Rectal smooth muscle tissue (tissue), 1 donor: ENCODE results near the gene IL17C.

Experiments
- H3K27ac ChIP-seq: one replicate; pipeline ENCODE4 v1.7.0; 2013; ENCODE audit warnings: low read depth, low read length, inconsistent platforms
- H3K27me3 ChIP-seq: one replicate; pipeline ENCODE4 v1.7.0; 2013; ENCODE audit warnings: low read length; ENCODE audit not compliant: control insufficient read depth, insufficient read depth
- H3K36me3 ChIP-seq: one replicate; pipeline ENCODE4 v1.7.0; 2013; ENCODE audit warnings: low read length; ENCODE audit not compliant: control insufficient read depth, insufficient read depth
- H3K4me1 ChIP-seq: one replicate; pipeline ENCODE4 v1.7.0; 2013; ENCODE audit warnings: low read length; ENCODE audit not compliant: control insufficient read depth, insufficient read depth
- H3K4me3 ChIP-seq: one replicate; pipeline ENCODE4 v1.7.0; 2013; ENCODE audit warnings: low read length
- H3K9ac ChIP-seq: one replicate; pipeline ENCODE4 v1.7.0; 2013; ENCODE audit warnings: low read length

Gene IL17C

DNA sequence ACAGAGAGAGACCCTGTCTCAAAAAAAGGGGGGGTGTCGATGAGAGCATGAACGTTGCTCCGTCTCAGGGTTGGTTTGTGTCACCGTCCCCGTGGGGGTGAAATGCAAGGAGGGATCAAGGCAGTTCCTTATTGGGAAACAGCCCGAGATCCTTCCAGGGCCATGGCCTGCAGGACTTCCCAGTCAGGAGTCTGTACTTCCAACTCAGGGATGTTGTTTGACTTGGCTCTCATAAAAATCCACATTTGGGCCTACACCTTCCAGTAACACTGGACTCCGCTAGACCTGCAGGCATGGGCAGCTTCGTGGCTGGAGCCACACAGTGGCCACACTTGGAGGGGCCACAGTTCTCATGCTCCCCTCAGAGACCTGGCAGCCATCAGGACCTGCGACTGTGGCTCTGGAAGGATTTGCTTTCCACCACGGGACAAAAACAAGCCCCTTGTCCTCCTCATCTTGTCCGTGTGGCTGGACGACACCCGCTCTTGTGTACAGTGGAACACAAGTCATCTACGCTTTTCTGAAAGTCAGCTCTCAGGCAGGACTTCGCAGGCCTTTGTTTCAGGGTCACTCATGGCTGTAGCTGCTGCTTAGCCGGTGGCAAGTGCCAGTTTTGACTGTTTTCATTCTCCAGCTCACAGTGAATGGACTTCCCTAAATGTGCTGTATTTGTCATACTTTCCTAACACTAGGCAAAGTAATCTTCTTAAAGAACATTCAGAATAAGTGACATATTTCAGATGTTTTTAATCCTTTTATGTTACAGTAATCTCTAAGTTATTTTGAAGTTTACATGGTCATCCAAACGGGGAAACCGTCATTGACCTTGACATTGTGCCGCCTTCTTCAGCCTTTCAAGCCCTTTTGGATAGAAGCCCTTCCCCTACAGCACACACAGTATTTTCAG is 24.2 kb upstream of the IL17C start:
- Histone ChIP-seq H3K4me1 (no peaks in the 10 kb centered on the region), H3K9ac (no peak overlapping the region), H3K4me3 (no peak overlapping the region), H3K27me3 (no peaks in the 10 kb centered on the region), H3K27ac (no peak overlapping the region), H3K36me3 (peaks cover 6% of the 10 kb centered on the region)

DNA sequence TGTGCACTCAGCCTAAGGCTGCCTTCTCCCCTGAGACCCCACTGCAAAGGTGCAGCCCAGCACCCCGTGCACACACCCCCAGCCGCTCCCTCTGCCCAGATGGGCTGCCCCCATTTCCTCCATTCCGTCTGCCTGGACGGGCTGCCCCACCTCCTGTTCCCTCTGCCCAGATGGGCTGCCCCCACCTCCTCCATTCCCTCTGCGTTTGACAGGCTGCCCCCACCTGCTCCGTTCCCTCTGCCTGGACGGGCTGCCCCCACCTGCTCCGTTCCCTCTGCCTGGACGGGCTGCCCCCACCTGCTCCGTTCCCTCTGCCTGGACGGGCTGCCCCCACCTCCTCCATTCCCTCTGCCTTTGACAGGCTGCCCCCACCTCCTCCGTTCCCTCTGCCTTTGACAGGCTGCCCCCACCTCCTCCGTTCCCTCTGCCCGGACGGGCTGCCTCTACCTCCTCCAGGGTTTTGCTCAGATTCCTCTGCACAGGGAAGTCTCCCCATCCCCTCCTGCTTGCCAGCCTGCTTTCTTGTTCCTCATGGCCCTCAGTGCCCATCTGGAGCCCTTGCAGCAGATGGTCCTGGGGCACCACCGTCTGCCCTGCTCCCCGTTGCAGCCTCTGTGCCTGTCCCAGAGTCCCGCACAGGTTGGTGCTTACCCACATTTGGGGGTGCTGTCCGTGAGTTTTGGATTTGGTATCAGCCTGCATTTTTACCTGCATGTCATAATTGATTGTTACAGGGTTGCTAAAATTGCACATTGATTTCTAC is 23.4 kb upstream of the IL17C start:
- no peaks in the 10 kb centered on the region for H3K4me1 ChIP-seq
- peaks cover 6% of the 10 kb centered on the region for H3K36me3 ChIP-seq
- no peaks in the 10 kb centered on the region for H3K27me3 ChIP-seq
- no peak overlapping the region for H3K4me3 ChIP-seq
- H3K9ac ChIP-seq = no peak overlapping the region
- no peak overlapping the region for H3K27ac ChIP-seq

DNA sequence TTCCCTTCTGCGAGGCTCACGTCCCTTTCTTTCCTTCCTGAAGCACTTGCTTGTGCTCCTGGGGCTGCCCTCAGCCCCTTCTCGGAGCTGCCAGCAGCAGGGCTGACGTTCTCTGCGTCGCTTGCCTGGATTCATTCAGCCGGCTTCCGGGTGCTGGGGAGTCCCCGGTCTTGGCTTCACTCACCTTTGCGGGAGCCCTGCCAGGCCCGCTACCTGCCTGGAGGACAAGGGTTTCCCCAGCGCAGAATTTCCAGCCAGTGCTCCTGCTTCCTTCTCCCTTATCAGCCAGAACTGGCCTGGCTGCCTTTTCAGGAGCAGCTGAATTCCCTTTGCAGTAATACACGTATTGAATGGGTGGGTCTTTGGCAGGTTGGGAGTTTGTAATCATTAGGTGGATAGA is 22.1 kb upstream of the IL17C start:
- peaks cover 3% of the 10 kb centered on the region for H3K36me3 ChIP-seq
- no peaks in the 10 kb centered on the region for H3K27me3 ChIP-seq
- no peaks in the 10 kb centered on the region for H3K4me1 ChIP-seq
- no peak overlapping the region for H3K4me3 ChIP-seq
- H3K27ac ChIP-seq = no peak overlapping the region
- no peak overlapping the region for H3K9ac ChIP-seq

DNA sequence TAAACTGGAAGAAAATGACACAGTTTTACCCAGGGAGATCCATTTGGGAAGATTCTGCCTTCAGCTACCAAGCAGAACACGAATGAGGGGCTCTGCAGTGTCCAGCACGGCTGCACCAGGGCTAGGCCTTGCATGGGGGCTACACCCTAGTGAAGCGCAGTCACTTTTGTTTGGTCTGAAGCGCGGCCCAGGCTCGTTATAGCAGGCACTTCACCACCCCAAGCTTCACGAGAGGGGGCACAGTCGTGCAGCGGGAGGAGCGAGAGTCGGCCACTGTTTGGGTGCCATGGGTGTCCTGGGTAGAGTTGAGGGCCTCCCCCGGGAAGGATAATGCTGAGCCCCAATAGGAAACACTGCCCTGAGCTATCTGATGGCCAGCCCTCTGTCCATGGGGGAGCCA is 21.6 kb upstream of the IL17C start:
- no peak overlapping the region for H3K27ac ChIP-seq
- no peak overlapping the region for H3K9ac ChIP-seq
- no peaks in the 10 kb centered on the region for H3K4me1 ChIP-seq

DNA sequence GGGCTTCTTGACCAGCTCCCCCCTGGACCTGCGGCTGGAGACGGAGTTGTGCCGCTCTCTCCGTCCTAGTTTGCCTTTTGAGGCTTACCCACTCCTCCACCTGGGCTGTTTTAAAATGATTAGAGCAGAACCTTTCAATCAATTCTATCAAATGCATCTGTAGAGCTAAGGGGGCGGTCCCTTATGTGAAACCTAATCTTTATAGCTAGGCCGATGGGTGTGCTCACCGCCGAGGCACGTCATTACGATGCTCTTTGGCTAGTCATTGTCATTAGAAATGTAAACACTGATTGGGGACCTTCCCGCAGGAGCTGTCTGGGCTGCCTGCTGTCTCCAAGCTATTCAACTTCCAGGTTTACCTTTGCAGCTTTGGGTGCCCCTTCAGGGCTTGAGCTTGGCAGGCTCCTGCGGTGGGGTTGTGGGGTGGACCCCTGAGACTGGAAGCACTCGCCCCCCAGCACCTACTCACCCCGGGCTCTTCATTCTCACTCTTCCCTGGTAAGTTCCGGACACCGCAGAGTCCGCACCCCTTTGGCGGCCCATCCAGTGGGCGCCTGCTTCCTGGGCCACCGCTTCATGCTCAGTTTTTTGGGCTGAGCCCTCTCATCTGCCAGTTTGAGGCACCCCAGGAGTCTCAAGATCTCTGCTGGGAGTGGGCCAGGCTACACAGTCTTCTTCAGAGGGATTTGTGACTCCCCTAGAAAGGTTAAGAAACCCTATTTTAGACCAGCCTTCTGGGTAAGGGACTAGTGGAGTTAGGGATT is 20.9 kb upstream of the IL17C start:
- Histone ChIP-seq H3K9ac (no peak overlapping the region), H3K27ac (no peak overlapping the region), H3K36me3 (peaks cover 5% of the 10 kb centered on the region), H3K4me3 (no peak overlapping the region), H3K4me1 (no peaks in the 10 kb centered on the region), H3K27me3 (no peaks in the 10 kb centered on the region)

More for the DNA sequence above, 21.6 kb upstream of the IL17C start:
- Histone ChIP-seq H3K36me3 (no peaks in the 10 kb centered on the region), H3K4me3 (no peak overlapping the region), H3K27me3 (no peaks in the 10 kb centered on the region)

DNA sequence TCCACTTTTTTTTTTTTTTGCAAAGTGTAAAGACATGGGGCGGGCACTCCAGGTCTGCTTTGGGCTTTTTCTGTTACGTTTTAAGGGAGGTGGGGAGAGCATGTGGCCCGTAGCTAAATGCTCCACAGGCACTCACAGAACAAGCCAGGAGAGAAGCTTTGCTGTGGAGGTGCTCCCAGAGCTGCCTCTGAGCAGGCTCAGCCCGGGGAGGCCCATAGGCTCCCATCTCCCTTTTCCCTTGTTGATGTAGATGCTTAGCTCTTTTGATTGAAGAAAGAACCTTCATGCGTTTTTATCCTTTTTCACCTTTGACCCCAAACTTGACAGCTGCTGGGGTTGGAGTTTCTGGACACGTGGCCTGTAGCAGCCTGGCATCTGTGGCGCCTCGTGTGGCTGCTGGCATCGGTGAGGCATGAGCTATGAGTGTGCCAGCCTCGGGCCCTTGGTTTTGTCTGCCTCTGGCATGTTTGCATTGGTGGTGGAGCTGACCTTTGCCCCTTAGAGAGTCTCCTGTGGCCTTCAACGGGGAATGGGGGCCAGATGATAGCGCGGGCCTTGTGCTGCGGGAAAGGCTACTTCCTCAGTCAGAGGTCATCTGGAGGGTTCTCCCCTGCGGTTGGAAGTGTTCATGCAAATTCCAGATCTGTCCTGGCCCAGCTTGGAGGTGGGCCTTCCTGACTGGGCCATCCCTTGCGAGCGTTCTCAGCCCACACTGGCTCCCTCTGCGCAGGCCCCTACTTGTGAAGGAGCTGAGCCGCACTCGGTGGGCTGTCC is 20.0 kb upstream of the IL17C start:
- Histone ChIP-seq H3K4me3 (no peak overlapping the region), H3K36me3 (peaks cover 14% of the 10 kb centered on the region), H3K9ac (no peak overlapping the region), H3K27me3 (no peaks in the 10 kb centered on the region), H3K4me1 (no peaks in the 10 kb centered on the region), H3K27ac (no peak overlapping the region)

DNA sequence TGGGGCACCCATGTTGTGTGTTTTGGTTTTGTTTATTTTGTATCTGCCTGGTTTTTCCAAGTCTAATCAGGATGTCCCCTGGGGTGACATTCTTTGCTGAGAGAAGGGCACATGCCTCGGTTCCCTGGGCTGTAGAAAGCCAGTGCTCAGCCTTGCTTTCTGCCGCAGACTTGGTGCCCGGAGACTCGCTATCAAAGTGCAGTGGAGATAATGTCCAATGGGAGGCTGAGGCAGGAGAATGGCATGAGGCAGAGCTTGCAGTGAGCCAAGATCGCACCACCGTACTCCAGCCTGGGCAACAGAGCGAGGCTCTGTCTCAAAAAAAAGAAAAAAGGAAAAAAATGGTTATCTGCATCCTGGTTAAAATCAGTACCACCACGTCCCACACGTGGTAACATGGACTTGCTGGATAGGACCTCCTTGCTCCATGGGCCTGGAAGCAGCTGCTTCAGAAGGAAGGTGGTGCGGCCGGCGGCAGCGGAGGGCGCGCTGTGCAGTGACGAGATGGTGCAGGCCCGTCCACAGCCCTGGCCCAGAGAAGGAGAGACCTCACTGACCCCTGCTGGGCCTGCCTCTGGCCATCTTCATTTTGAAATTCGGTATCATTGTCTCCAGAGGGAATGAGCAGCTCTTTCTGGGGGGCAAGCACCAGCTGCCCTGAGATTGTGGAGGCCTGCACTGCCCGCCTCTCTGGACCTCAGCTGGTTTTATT is 19.3 kb upstream of the IL17C start:
- Histone ChIP-seq H3K4me1 (no peaks in the 10 kb centered on the region), H3K36me3 (peaks cover 18% of the 10 kb centered on the region), H3K27me3 (no peaks in the 10 kb centered on the region), H3K9ac (no peak overlapping the region), H3K4me3 (no peak overlapping the region), H3K27ac (no peak overlapping the region)

DNA sequence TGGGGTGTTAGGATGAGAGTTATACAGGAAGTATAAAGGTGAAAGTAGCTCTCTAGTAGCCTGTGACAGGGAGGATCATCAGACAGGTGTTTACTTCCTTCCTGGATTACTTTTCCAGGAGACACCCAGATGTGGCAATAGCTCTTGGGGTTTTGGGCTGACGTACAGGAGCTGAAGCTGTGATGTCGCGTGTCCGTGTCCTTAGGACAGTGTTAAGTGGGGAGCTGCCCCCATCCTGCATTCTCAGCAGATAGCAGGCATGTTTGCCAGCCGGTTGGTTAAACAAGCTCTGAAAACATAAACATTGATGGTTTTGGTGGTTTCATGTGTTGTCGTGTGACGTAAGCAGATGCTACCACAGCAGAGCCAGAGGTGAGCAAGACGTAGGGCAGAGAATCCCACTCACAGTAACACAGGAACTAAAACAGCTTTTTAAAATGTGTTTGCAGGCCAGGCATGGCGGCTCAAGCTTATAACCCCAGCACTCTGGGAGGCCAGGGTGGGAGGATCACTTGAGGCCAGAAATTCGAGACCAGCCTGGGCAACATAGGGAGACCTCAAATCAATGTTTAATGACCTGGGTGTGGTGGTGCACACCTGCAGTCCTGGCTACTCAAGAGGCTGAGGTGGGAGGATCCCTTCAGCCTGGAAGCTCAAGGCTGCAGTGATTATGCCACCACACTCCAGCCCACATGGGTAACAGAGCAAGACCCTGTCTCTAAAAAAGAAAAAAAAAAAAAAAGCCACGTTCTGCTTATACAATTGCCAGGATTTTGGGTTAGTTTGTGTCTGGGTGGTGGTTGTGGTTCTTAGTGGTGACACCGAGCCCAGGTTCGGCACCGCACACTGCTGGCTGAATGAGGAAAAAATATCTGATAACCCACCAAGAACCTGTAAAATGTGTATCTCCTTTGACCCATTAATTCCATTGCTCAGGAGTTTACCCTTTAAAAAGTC is 18.2 kb upstream of the IL17C start:
- Histone ChIP-seq H3K4me1 (no peaks in the 10 kb centered on the region), H3K9ac (no peak overlapping the region), H3K27ac (no peak overlapping the region), H3K36me3 (peaks cover 20% of the 10 kb centered on the region), H3K27me3 (no peaks in the 10 kb centered on the region), H3K4me3 (no peak overlapping the region)

DNA sequence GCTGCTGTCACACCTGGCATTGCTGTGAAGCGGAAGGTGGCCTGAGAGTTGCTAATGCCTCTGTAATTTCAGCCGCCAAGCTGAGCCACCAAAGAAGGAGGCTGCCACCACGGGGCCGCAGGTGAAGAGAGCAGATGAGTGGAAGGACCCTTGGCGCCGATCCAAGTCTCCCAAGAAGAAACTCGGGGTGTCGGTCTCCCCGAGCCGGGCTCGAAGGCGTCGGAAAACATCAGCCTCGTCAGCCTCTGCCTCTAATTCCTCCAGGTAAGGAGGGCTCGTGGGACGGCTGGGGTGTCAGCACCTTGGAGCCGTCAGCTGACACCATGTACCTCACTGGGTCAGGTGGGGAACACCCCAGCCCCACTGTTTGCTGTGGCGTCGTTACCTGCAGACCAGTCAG is 16.2 kb upstream of the IL17C start:
- H3K27ac ChIP-seq = no peak overlapping the region
- no peak overlapping the region for H3K9ac ChIP-seq
- no peaks in the 10 kb centered on the region for H3K4me1 ChIP-seq
- peaks cover 27% of the 10 kb centered on the region for H3K36me3 ChIP-seq
- no peak overlapping the region for H3K4me3 ChIP-seq
- no peaks in the 10 kb centered on the region for H3K27me3 ChIP-seq

DNA sequence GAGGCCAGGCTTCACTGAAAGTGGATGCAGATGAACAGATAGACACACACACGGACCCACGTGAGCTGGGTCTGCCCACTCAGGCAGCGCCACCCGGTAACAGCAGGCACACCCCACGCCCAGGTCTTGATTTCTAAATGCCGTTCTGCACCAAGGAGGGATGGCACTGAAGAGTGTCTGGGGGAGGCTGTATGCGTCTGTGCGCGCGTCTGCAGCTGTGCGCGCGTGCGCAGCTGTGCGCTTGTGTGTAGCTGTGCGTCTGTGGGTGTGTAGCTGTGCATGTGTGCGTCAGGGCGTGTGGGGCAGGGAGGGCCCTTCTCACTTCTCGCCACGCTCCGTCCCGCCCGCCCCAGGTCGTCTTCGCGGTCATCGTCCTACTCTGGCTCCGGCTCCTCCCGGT is 15.5 kb upstream of the IL17C start:
- Histone ChIP-seq H3K27ac (no peak overlapping the region), H3K4me3 (no peak overlapping the region), H3K27me3 (no peaks in the 10 kb centered on the region), H3K4me1 (no peaks in the 10 kb centered on the region), H3K36me3 (peaks cover 27% of the 10 kb centered on the region), H3K9ac (no peak overlapping the region)

DNA sequence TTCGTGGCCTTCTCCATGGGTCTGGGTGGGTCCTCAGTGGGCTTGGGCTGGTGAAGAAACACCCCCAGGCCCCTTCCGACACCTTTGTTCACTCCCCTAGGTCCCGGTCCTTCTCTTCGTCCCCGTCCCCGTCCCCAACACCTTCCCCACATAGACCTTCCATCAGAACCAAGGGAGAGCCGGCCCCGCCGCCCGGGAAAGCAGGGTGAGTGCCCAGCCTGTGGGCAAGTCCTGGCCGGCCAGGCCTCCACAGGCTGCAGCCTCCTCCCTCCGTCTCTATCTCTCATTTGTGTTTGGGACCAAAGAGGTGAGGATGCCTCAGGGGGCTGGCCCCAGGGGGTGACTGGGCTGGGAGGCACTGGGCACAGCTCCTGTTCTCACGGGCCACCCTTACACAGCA is 14.5 kb upstream of the IL17C start:
- H3K27ac ChIP-seq = no peak overlapping the region
- peaks cover 27% of the 10 kb centered on the region for H3K36me3 ChIP-seq
- no peak overlapping the region for H3K4me3 ChIP-seq
- no peaks in the 10 kb centered on the region for H3K27me3 ChIP-seq
- H3K4me1 ChIP-seq = no peaks in the 10 kb centered on the region
- no peak overlapping the region for H3K9ac ChIP-seq
